ENCODE data around the gene FLRT1.

- TF ChIP-seq E2F1 (CRISPR knock-in tag; IDR thresholded peaks at IDR 0.05) (no peak), NR2C2 (CRISPR knock-in tag; IDR thresholded peaks at IDR 0.05; ENCODE audit: borderline replicate concordance) (no peak), TFDP1 (CRISPR knock-in tag; IDR thresholded peaks at IDR 0.05; ENCODE audit: borderline replicate concordance) (no peak), NFIC (IDR thresholded peaks at IDR 0.05; ENCODE audit: low read length) (no peak), ZHX1 (CRISPR knock-in tag; IDR thresholded peaks at IDR 0.05; ENCODE audit: low read depth) (no peak), DPF2 (CRISPR knock-in tag; IDR thresholded peaks at IDR 0.05; ENCODE audit: borderline replicate concordance, low read depth) (no peak), POLR2AphosphoS5 (IDR thresholded peaks at IDR 0.05; ENCODE audit: low read depth, low read length) (no peak), PREB (CRISPR knock-in tag; IDR thresholded peaks at IDR 0.05) (no peak), CTCF (CRISPR knock-in tag; IDR thresholded peaks at IDR 0.05) (no peak), ZNF335 (CRISPR knock-in tag; IDR thresholded peaks at IDR 0.05) (no peak), PAX8 (CRISPR knock-in tag; IDR thresholded peaks at IDR 0.05; ENCODE audit: borderline replicate concordance) (no peak), POLR2A (IDR thresholded peaks at IDR 0.05; ENCODE audit: insufficient read depth in 1 of 2, low read depth in 2 of 2, low read length in 2 of 2) (no peak), ZNF142 (CRISPR knock-in tag; IDR thresholded peaks at IDR 0.05) (no peak)
These were observed 38.5 kb downstream of the FLRT1 start for GRCh38 chr11:64074239-64074638.
